GM20000 (cell line): ENCODE results near the gene ASXL1.
A peak's percentile ranks its signal among the peaks of the same experiment; 100 is the strongest.

ENCODE experiments used
- DNase-seq: peaks from one replicate; pipeline ENCODE4 v3.0.0; 2012; ENCODE audit warnings: low spot score
- TF ChIP-seq, protein P1 (sequence below): IDR thresholded peaks from 2 replicates; pipeline ENCODE4 v1.5.1; 2012; ENCODE audit warnings: mild to moderate bottlenecking, control low read depth; ENCODE audit errors: extremely low read depth, missing control alignments

The ASXL1 gene

DNA sequence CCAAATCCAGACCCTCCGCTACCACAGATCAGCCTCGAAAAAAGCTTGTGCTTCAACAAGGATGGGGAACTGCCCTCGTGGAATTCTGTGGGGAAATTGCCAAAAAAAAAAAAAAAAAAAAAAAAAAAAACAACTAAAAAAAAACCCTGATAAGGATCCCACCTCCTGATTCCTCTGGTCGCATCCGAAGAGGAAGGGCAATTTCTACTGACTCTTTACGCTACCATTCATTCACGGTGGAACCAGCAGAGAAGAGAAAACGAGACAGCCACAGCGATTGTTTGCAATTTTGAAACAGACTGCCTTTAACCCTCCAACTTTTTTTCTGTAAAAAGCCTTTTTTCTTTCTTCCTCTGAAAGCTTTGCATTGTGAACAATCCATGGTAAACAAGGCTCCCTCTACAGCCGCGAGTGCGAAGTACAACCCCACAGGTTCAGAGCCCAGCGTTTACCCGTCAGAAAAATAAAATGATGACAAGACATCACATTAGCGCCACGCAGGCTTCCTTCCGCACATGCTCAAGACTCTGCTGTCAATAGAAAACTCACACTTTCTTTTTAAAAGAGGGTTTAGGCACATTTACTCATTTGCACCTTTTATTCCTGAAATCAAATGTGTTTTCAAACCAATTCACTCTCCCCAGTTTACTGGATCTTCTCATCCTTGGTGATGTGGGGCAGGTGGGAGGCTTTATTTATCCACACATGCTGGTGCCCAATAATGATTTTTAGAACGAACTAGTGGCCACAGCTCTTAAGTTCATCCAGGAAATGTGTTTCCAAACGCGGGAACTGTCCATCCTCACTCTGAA lies 127.0 kb downstream of the ASXL1 start:
- TF ChIP-seq, protein P1, sequence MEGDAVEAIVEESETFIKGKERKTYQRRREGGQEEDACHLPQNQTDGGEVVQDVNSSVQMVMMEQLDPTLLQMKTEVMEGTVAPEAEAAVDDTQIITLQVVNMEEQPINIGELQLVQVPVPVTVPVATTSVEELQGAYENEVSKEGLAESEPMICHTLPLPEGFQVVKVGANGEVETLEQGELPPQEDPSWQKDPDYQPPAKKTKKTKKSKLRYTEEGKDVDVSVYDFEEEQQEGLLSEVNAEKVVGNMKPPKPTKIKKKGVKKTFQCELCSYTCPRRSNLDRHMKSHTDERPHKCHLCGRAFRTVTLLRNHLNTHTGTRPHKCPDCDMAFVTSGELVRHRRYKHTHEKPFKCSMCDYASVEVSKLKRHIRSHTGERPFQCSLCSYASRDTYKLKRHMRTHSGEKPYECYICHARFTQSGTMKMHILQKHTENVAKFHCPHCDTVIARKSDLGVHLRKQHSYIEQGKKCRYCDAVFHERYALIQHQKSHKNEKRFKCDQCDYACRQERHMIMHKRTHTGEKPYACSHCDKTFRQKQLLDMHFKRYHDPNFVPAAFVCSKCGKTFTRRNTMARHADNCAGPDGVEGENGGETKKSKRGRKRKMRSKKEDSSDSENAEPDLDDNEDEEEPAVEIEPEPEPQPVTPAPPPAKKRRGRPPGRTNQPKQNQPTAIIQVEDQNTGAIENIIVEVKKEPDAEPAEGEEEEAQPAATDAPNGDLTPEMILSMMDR: peak; percentile 56

DNA sequence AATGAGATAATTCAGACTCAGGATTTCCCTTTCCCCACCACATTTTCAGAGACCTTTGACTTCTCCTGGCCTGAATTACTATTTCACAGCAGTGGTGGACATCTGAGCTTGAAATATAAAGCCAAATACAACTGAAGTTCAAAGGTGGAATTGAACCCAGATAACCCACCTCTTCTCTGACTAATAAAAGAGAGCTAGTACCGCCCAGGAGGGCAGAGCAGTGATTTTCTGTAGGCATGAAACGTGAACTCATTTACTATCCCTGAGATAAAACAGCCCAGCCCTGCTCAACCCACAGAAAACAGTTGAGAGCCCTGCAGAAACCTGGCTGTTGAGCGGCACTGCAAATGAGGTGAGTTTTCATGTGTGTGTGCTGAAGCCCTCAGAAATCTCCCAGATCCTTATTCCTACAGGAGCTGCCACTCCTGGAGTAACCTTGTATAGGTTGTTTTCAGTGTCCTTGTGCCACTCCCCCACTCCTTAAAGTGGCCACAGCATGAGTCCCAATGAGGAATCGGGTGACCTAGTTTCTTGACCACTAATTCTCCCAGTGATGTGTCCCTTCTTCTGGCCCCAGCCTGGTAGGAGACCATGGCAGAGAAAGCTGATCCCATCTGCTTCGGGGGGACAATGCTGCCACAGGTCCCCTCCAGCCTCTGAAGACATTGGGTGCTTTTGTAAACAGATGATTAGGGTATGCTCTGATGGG lies 127.8 kb downstream of the ASXL1 start:
- TF ChIP-seq, protein P1: no peak
- DNase-seq: no peak

More for the DNA sequence above, 127.0 kb downstream of the ASXL1 start:
- peak; percentile 81 for DNase-seq

DNA sequence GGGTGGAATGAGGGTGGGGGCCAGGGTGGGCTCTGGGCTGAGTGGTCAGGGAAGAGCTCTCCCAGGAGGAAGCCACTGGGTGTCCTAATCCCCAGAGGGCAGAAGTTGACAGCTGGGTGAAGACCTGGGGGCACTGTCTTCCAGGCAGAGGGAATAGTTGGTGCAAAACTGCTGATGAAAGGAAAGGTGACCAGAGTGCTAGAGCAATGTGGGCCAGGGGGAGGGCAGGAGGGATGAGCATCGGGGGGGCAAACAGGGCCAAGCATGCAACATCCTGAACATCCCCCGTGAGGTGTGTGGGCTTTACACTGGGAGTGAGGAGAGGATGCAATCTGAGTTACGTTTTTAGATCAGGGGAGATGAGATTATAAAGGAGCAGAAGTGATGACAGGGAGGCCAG lies 129.2 kb downstream of the ASXL1 start:
- TF ChIP-seq, protein P1: no peak
- no peak for DNase-seq

DNA sequence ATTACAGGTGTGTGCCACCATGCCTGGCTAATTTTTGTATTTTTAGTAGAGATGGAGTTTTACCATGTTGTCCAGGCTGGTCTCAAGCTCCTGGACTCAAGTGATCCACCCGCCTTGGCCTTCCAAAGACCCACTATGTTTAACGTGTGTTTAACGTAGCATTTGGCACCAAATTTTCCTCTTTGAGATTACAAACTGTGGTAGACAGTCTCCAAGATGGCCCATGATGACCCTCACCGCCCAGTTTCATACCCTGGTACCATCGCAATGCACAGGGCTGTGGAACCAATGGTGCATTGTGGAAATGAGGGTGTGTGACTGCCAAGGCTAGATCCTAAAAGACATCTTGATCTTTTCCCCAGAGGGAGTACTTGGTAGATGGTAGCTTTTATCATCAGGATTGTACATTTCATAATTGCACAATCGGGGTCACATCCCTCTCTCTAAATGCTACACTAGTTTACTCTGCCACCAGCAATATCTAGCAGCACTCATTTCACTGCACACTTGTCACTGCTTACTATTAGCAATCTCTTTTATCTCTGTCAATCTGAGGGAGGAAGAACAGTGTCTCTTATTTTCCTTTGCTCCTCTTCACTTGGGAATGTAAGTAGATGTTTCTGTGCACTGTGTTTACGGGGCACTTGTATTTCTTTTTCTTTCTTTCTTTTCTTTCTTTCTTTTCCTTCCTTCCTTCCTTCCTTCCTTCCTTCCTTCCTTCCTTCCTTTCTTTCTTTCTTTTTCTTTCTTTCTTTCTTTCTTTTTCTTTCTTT lies 130.1 kb downstream of the ASXL1 start:
- DNase-seq: no peak
- TF ChIP-seq, protein P1: no peak
